Endothelial cell of umbilical vein (primary cell): ENCODE results near the gene EXOC7. TPM values are rescaled to one million over a fixed set of nuclear protein-coding genes. Genes with fewer than 3 reads are reported as not detected.

Experiments used
- BruUV-seq: library from RNA; stranded (reverse); fragments of 400-500 nt; replicated peaks from 2 replicates; lab custom pipeline; 2021; lab: Mats Ljungman, UMichigan
- CTCF ChIA-PET: fragments of 300-600, 350-600 bp; sonication (Branson Sonifier 250); formaldehyde crosslinking; loops from one replicate; lab custom pipeline; 2021; ENCODE audit warnings: antibody characterized with exemption, inconsistent platforms; lab: Charles Lee
- POLR2A ChIA-PET: fragments of 300-600, 350-600 bp; sonication (Branson Sonifier 250); formaldehyde crosslinking; loops from one replicate; lab custom pipeline; 2021; ENCODE audit warnings: antibody characterized with exemption, inconsistent platforms; lab: Charles Lee
- DNase-seq: peaks from one replicate; pipeline ENCODE4 v3.0.0-alpha.2; 2011; ENCODE audit warnings: low read depth, low spot score
- FAIRE-seq: peaks from 2 replicates; lab custom pipeline; 2011; peaks lifted over from hg19 to GRCh38; lab: Jason Lieb, UNC
- H2AFZ ChIP-seq: 2 replicates; pipeline ENCODE4 v1.6.0; 2012; ENCODE audit warnings: low read depth, low read length, control low read depth, inconsistent platforms
- H3K27ac ChIP-seq: 2 replicates; pipeline ENCODE4 v1.5.1; 2011; ENCODE audit warnings: low read depth, mild to moderate bottlenecking, control low read depth, low read length, moderate library complexity; ENCODE audit not compliant: insufficient read depth
- H3K27me3 ChIP-seq, 2 experiments: 2 replicates each; pipeline versions ENCODE4 v1.6.0 to v1.6.1; 2011; ENCODE audit warnings: low read length in 2 of 2, mixed read lengths in 1 of 2; ENCODE audit not compliant: control insufficient read depth in 2 of 2, insufficient read depth in 2 of 2
- H3K36me3 ChIP-seq, 2 experiments: 2 replicates in 1 of 2; 3 replicates in 1 of 2; pipeline ENCODE4 v1.5.1; 2011; ENCODE audit warnings: low read length in 2 of 2, mild to moderate bottlenecking in 1 of 2, moderate library complexity in 1 of 2; ENCODE audit not compliant: control insufficient read depth in 2 of 2, insufficient read depth in 2 of 2; ENCODE audit errors: extremely low read depth in 1 of 2
- H3K4me1 ChIP-seq: 3 replicates; pipeline ENCODE4 v1.5.1; 2011; ENCODE audit warnings: mild to moderate bottlenecking, low read length; ENCODE audit not compliant: control insufficient read depth, insufficient read depth; ENCODE audit errors: extremely low read depth
- H3K4me2 ChIP-seq: 2 replicates; pipeline ENCODE4 v1.6.1; 2011; ENCODE audit warnings: low read length, control low read depth, mixed read lengths; ENCODE audit not compliant: insufficient read depth
- H3K4me3 ChIP-seq, 3 experiments: fragments of 200-600 bp in 1 of 3; sonication (generic), shearing (Covaris generic) in 1 of 3; replicated peaks in 1 of 3; 2 replicates each; pipeline ENCODE4 v1.5.1; 2011 to 2016; ENCODE audit warnings: control low read depth in 3 of 3, low read length in 3 of 3, mild to moderate bottlenecking in 2 of 3, inconsistent platforms in 1 of 3, low read depth in 1 of 3, moderate library complexity in 1 of 3; ENCODE audit not compliant: insufficient read depth in 1 of 3
- H3K79me2 ChIP-seq: 2 replicates; pipeline ENCODE4 v1.6.0; 2012; ENCODE audit warnings: low read length, inconsistent platforms; ENCODE audit not compliant: control insufficient read depth, insufficient read depth
- H3K9ac ChIP-seq: replicated peaks from 2 replicates; pipeline ENCODE3; 2011; ENCODE audit warnings: low read length, control low read depth; ENCODE audit not compliant: insufficient read depth; ENCODE audit errors: extremely low read depth
- H3K9me1 ChIP-seq: replicated peaks from 3 replicates; pipeline ENCODE4 v1.6.0; 2011; ENCODE audit warnings: mild to moderate bottlenecking, low read length; ENCODE audit not compliant: control insufficient read depth, insufficient read depth; ENCODE audit errors: extremely low read depth
- H3K9me3 ChIP-seq: replicated peaks from 2 replicates; pipeline ENCODE4 v1.5.1; 2012; ENCODE audit warnings: low read length, inconsistent platforms; ENCODE audit not compliant: control insufficient read depth, insufficient read depth
- H4K20me1 ChIP-seq: replicated peaks from 2 replicates; pipeline ENCODE3; 2011; ENCODE audit warnings: mild to moderate bottlenecking, low read length; ENCODE audit not compliant: control insufficient read depth, insufficient read depth; ENCODE audit errors: extremely low read depth
- EZH2 ChIP-seq: IDR thresholded peaks from 2 replicates; pipeline ENCODE4 v1.6.1; 2012; ENCODE audit warnings: borderline replicate concordance, low read depth, mild to moderate bottlenecking, moderate library complexity, low read length, inconsistent platforms; ENCODE audit not compliant: severe bottlenecking
- FOS ChIP-seq: IDR thresholded peaks from 2 replicates; pipeline ENCODE4 v1.6.1; 2011; ENCODE audit warnings: mild to moderate bottlenecking, low read length, moderate library complexity, borderline replicate concordance; ENCODE audit not compliant: insufficient read depth
- GATA2 ChIP-seq: IDR thresholded peaks from 2 replicates; pipeline ENCODE4 v1.7.0; 2011; ENCODE audit warnings: low read depth, mild to moderate bottlenecking, moderate library complexity, mixed read lengths, low read length; ENCODE audit not compliant: insufficient read length, insufficient read depth
- JUN ChIP-seq: IDR thresholded peaks from 2 replicates; pipeline ENCODE4 v1.6.1; 2011; ENCODE audit warnings: borderline replicate concordance, low read depth; ENCODE audit not compliant: insufficient read length, insufficient read depth
- MYC ChIP-seq: IDR thresholded peaks from one replicate; pipeline ENCODE4 v1.6.1; 2011; ENCODE audit warnings: mild to moderate bottlenecking, low read depth, low read length
- POLR2A ChIP-seq: IDR thresholded peaks from 2 replicates; pipeline ENCODE4 v1.6.1; 2012; ENCODE audit warnings: low read depth, mild to moderate bottlenecking, control low read depth, low read length
- POLR2AphosphoS5 ChIP-seq: IDR thresholded peaks from 2 replicates; pipeline ENCODE4 v1.6.1; 2012; ENCODE audit warnings: low read depth, mild to moderate bottlenecking, control low read depth, low read length, moderate library complexity; ENCODE audit not compliant: insufficient read depth
- dilution Hi-C: fragments of 300-500 bp; cut with MboI; formaldehyde crosslinking; loops from one replicate; pipeline ENCODE4 v1.15.0; 2019; ENCODE audit warnings: low sequenced_read_pairs; ENCODE audit not compliant: extremely low pct_ligation_motif_present
- intact Hi-C: fragments of 100-400 bp; cut with micrococcal nuclease; formaldehyde crosslinking; loops from one replicate; pipeline ENCODE4 v1.10.0; 2022
- polyA plus RNA-seq, 4 experiments: library from polyadenylated mRNA; depleted of rRNA in 3 of 4; stranded (reverse) in 3 of 4; unstranded in 1 of 4; fragments of >200 nt; gene quantifications; 2 replicates each; pipeline versions ENCODE4 v1.2.1 to v1.2.3, GENCODE V29; 2011 to 2012; ENCODE audit warnings: missing spikeins in 1 of 4
- total RNA-seq: library from RNA; stranded (reverse); gene quantifications from 2 replicates; pipeline ENCODE4 v1.2.3, GENCODE V29; 2021
- TF ChIP-seq, protein P1 (sequence below): IDR thresholded peaks from 2 replicates; pipeline ENCODE4 v1.6.1; 2011; ENCODE audit not compliant: insufficient read depth, insufficient read length
- TF ChIP-seq, protein P2 (sequence below), 2 donors: IDR thresholded peaks; 1 replicate in 1 of 2; 2 replicates in 1 of 2; pipeline ENCODE4 v1.5.1; 2011; ENCODE audit warnings: low read length in 2 of 2, mild to moderate bottlenecking in 2 of 2, moderate library complexity in 2 of 2, control low read depth in 1 of 2, inconsistent platforms in 1 of 2, low read depth in 1 of 2; ENCODE audit not compliant: insufficient read depth in 1 of 2; ENCODE audit errors: extremely low read depth in 1 of 2

The EXOC7 gene
- total and polyA plus RNA-seq, 2 donors (not counting 3 experiments of a cell fraction or from before 2014, with no cell fraction given): 91.5 to 137 TPM

GRCh38 chr17:76088868-76089576, 14.6 kb downstream of the EXOC7 start:
- Histone ChIP-seq H3K4me3 (no peak overlapping the region), H3K4me2 (no peak overlapping the region), H3K9ac (no peak overlapping the region), H4K20me1 (no peaks in the 10 kb centered on the region), H3K27ac (no peak overlapping the region), H2AFZ (no peak overlapping the region), H3K79me2 (no peaks in the 10 kb centered on the region), H3K36me3 (peaks cover 6 to 73% of the 10 kb centered on the region in 2 experiments), H3K9me3 (no peaks in the 10 kb centered on the region), H3K27me3 (no peaks in the 10 kb centered on the region), H3K4me1 (peaks cover 10% of the 10 kb centered on the region), H3K9me1 (no peaks in the 10 kb centered on the region)
- FAIRE-seq (no peak), DNase-seq (no peak)
- intact Hi-C loops (no loop called here), dilution Hi-C loops (no loop called here)
- BruUV-seq: no TSS peak
- ChIA-PET CTCF (interaction anchor here (1.1 kb wide), 1 partner anchor 75 kb away, joined by 3 read pairs; no protein-coding TSS in a partner anchor), POLR2A (interaction anchor here (0.7 kb wide), 1 partner anchor 9 kb away, joined by 3 read pairs; no protein-coding TSS in a partner anchor)
- TF ChIP-seq FOS (no peak), MYC (no peak), POLR2AphosphoS5 (no peak), EZH2 (no peak), POLR2A (no peak), GATA2 (no peak), JUN (no peak)
- TF ChIP-seq, protein P1, sequence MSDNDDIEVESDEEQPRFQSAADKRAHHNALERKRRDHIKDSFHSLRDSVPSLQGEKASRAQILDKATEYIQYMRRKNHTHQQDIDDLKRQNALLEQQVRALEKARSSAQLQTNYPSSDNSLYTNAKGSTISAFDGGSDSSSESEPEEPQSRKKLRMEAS: no peak
- TF ChIP-seq, protein P2, sequence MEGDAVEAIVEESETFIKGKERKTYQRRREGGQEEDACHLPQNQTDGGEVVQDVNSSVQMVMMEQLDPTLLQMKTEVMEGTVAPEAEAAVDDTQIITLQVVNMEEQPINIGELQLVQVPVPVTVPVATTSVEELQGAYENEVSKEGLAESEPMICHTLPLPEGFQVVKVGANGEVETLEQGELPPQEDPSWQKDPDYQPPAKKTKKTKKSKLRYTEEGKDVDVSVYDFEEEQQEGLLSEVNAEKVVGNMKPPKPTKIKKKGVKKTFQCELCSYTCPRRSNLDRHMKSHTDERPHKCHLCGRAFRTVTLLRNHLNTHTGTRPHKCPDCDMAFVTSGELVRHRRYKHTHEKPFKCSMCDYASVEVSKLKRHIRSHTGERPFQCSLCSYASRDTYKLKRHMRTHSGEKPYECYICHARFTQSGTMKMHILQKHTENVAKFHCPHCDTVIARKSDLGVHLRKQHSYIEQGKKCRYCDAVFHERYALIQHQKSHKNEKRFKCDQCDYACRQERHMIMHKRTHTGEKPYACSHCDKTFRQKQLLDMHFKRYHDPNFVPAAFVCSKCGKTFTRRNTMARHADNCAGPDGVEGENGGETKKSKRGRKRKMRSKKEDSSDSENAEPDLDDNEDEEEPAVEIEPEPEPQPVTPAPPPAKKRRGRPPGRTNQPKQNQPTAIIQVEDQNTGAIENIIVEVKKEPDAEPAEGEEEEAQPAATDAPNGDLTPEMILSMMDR (IDR thresholded peaks at IDR 0.05; ENCODE audit: extremely low read depth in 1 of 2, insufficient read depth in 1 of 2, low read depth in 1 of 2, low read length in 2 of 2): no peak
